Calu3 (cell line): Measurements from ENCODE around the gene TCF12. TPM values are rescaled to one million over a fixed set of nuclear protein-coding genes. Genes with fewer than 3 reads are reported as not detected.

ENCODE experiments used
- BruUV-seq: library from RNA; stranded (reverse); fragments of 400-500 nt; replicated peaks from 2 replicates; lab custom pipeline; 2021; lab: Mats Ljungman, UMichigan
- CTCF ChIA-PET: fragments of 300-600 bp; sonication (Branson Sonifier 250); formaldehyde crosslinking; loops from one replicate; lab custom pipeline; 2022; ENCODE audit warnings: antibody characterized with exemption; lab: Charles Lee
- DNase-seq: peaks from one replicate; pipeline ENCODE4 v3.0.0; 2022
- H3K27ac Mint-ChIP-seq: one replicate; pipeline ENCODE4 v1.8.0; 2022; ENCODE audit warnings: mixed read lengths; ENCODE audit not compliant: unreplicated experiment
- H3K27me3 Mint-ChIP-seq: one replicate; pipeline ENCODE4 v1.8.0; 2022; ENCODE audit warnings: mixed read lengths; ENCODE audit not compliant: unreplicated experiment
- H3K36me3 Mint-ChIP-seq: one replicate; pipeline ENCODE4 v1.8.0; 2022; ENCODE audit warnings: mild to moderate bottlenecking, moderate library complexity, mixed read lengths; ENCODE audit not compliant: insufficient read depth, unreplicated experiment
- H3K4me1 Mint-ChIP-seq: one replicate; pipeline ENCODE4 v1.8.0; 2022; ENCODE audit warnings: mild to moderate bottlenecking, low read depth, mixed read lengths; ENCODE audit not compliant: unreplicated experiment
- H3K4me3 Mint-ChIP-seq: one replicate; pipeline ENCODE4 v1.8.0; 2022; ENCODE audit warnings: mild to moderate bottlenecking, low read depth, moderate library complexity, mixed read lengths; ENCODE audit not compliant: unreplicated experiment
- H3K9me3 Mint-ChIP-seq: one replicate; pipeline ENCODE4 v1.8.0; 2022; ENCODE audit warnings: low read depth, mixed read lengths; ENCODE audit not compliant: unreplicated experiment
- CTCF ChIP-seq: fragments of 200-600 bp; IDR thresholded peaks from one replicate; pipeline ENCODE4 v1.8.0; 2022; ENCODE audit warnings: antibody characterized with exemption; ENCODE audit not compliant: unreplicated experiment
- intact Hi-C: fragments of 100-400 bp; cut with micrococcal nuclease; formaldehyde crosslinking; loops from one replicate; pipeline ENCODE4 v1.10.0; 2022; ENCODE audit not compliant: unreplicated experiment
- total RNA-seq: library from RNA; stranded (reverse); gene quantifications from 2 replicates; pipeline ENCODE4 v1.2.3, GENCODE V29; 2022

TCF12 gene
- total RNA-seq, 1 experiment from 2014 or later = 127 TPM

GRCh38 chr15:57056357-57056756, 137.9 kb downstream of the TCF12 start:
- H3K36me3 Mint-ChIP-seq = peaks cover 4% of the 10 kb centered on the region
- CTCF ChIA-PET = interaction anchor here (0.6 kb wide), 1 partner anchor 15 kb away, joined by 3 read pairs; no protein-coding TSS in a partner anchor

GRCh38 chr15:57057134-57057930, 138.9 kb downstream of the TCF12 start:
- Mint-ChIP-seq H3K27ac (peak overlapping the region; percentile 53), H3K9me3 (no peaks in the 10 kb centered on the region), H3K36me3 (peaks cover 4% of the 10 kb centered on the region), H3K27me3 (no peaks in the 10 kb centered on the region), H3K4me1 (peaks cover 45% of the 10 kb centered on the region), H3K4me3 (peak overlapping the region; percentile 46)
- DNase-seq = no peak
- intact Hi-C loops = no loop called here
- no peak for TF ChIP-seq CTCF
- CTCF ChIA-PET = no interaction called here
- BruUV-seq = no TSS peak

More at GRCh38 chr15:57056357-57056756, 137.9 kb downstream of the TCF12 start:
- H3K4me3 Mint-ChIP-seq = no peak overlapping the region
- no peaks in the 10 kb centered on the region for H3K27me3 Mint-ChIP-seq
- peaks cover under 1% of the 10 kb centered on the region for H3K9me3 Mint-ChIP-seq
- BruUV-seq = no TSS peak
- TF ChIP-seq CTCF = no peak
- H3K4me1 Mint-ChIP-seq = peaks cover 42% of the 10 kb centered on the region
- H3K27ac Mint-ChIP-seq = no peak overlapping the region
- intact Hi-C loops = no loop called here
- no peak for DNase-seq

GRCh38 chr15:57059026-57059660, 140.7 kb downstream of the TCF12 start:
- peaks cover 7% of the 10 kb centered on the region for H3K36me3 Mint-ChIP-seq
- no peak for DNase-seq
- no peak for TF ChIP-seq CTCF
- intact Hi-C loops = no loop called here
- BruUV-seq = no TSS peak
- CTCF ChIA-PET = no interaction called here
- H3K4me1 Mint-ChIP-seq = peaks cover 60% of the 10 kb centered on the region
- H3K4me3 Mint-ChIP-seq = no peak overlapping the region
- peak overlapping the region; percentile 82 for H3K27ac Mint-ChIP-seq
- H3K27me3 Mint-ChIP-seq = no peaks in the 10 kb centered on the region
- no peaks in the 10 kb centered on the region for H3K9me3 Mint-ChIP-seq

GRCh38 chr15:57060799-57061198, 142.4 kb downstream of the TCF12 start:
- Mint-ChIP-seq H3K27me3 (no peaks in the 10 kb centered on the region), H3K4me3 (peak overlapping the region; percentile 20), H3K9me3 (no peaks in the 10 kb centered on the region), H3K36me3 (peaks cover 10% of the 10 kb centered on the region), H3K27ac (peak overlapping the region; percentile 82), H3K4me1 (peaks cover 65% of the 10 kb centered on the region)
- DNase-seq = peak; percentile 33
- intact Hi-C loops = loop anchor here (5.0 to 10.0 kb wide), 2 partner anchors 43 to 566 kb away; no protein-coding TSS in a partner anchor
- no peak for TF ChIP-seq CTCF
- no TSS peak for BruUV-seq
- CTCF ChIA-PET = interaction anchor here (0.5 to 1.1 kb wide), 4 partner anchors 13 to 62 kb away, joined by 3 to 6 read pairs (median 3); no protein-coding TSS in a partner anchor
